ENCODE measurements around the gene SMYD3. TPM values are rescaled to one million over a fixed set of nuclear protein-coding genes. Genes with fewer than 3 reads are reported as not detected.

Gene SMYD3
- total RNA-seq, 1 experiment from 2014 or later, result 25.5 TPM

- Histone ChIP-seq H3K56ac (ENCODE audit: insufficient read length, low read depth, low read length) (no peak overlapping the region), H3K27ac (ENCODE audit: insufficient read length, low read depth, low read length) (no peak overlapping the region), H3K18ac (ENCODE audit: insufficient read length, low read depth, low read length) (no peak overlapping the region), H3K23me2 (ENCODE audit: insufficient read length, low read depth, low read length, poor library complexity, severe bottlenecking) (no peaks in the 10 kb centered on the region), H3K4ac (ENCODE audit: low read depth, low read length) (no peak overlapping the region), H2AFZ (ENCODE audit: low read length) (no peak overlapping the region), H2BK120ac (ENCODE audit: low read depth, low read length, poor library complexity, severe bottlenecking) (no peak overlapping the region), H2AK5ac (ENCODE audit: insufficient read length, low read length) (no peak overlapping the region), H3K4me2 (ENCODE audit: insufficient read depth, insufficient read length, low read length) (no peak overlapping the region), H3K27me3 (ENCODE audit: insufficient read depth, low read length) (no peaks in the 10 kb centered on the region), H3K14ac (ENCODE audit: insufficient read depth, low read length) (no peak overlapping the region), H2BK15ac (ENCODE audit: low read depth, low read length) (no peak overlapping the region), H4K8ac (replicated peaks; ENCODE audit: insufficient read length, low read depth, low read length) (no peak overlapping the region), H3K23ac (ENCODE audit: insufficient read length, low read depth, low read length) (no peak overlapping the region), H2BK20ac (ENCODE audit: low read depth, low read length, poor library complexity, severe bottlenecking) (no peak overlapping the region), H4K91ac (ENCODE audit: insufficient read length, low read depth, low read length) (no peak overlapping the region), H4K20me1 (ENCODE audit: control insufficient read depth, insufficient read depth, insufficient read length) (no peaks in the 10 kb centered on the region), H3K79me2 (ENCODE audit: insufficient read depth, low read length) (no peaks in the 10 kb centered on the region), H3K4me1 (ENCODE audit: insufficient read depth, low read length) (peaks cover 3% of the 10 kb centered on the region; the same call in 1 of the 2 replicates), H4K5ac (ENCODE audit: insufficient read length, low read depth, low read length) (no peak overlapping the region), H3K9ac (ENCODE audit: extremely low read depth, insufficient read length, low read length) (no peak overlapping the region), H3T11ph (ENCODE audit: low read length) (no peak overlapping the region), H3K79me1 (ENCODE audit: insufficient read depth, low read depth, low read length, poor library complexity, severe bottlenecking) (no peaks in the 10 kb centered on the region), H2BK12ac (ENCODE audit: insufficient read length, low read depth, low read length) (no peak overlapping the region), H3K9me3 (ENCODE audit: control insufficient read depth, low read depth, low read length) (no peaks in the 10 kb centered on the region), H2BK5ac (ENCODE audit: insufficient read length, low read length) (no peak overlapping the region)
- Mint-ChIP-seq H3K4me3 (no peak overlapping the region), H3K27me3 (ENCODE audit: low read depth) (no peaks in the 10 kb centered on the region), H3K36me3 (ENCODE audit: insufficient read depth in 1 of 3, low read depth in 3 of 3) (no peaks in the 10 kb centered on the region), H3K9me3 (no peaks in the 10 kb centered on the region), H3K4me1 (peaks cover 7 to 9% of the 10 kb centered on the region in 2 experiments; a peak in 3 of 4 replicates), H3K27ac (no peak overlapping the region)
- WGBS (ENCODE audit: extremely low coverage, insufficient read length, low lambda C conversion rate), result no CpG with 5 or more reads among the region's 5 CpGs
- TF ChIP-seq CTCF (conservative IDR thresholded peaks at IDR 0.05), result no peak
- no peak for DNase-seq
Measured at GRCh38 chr1:245837718-245838117, 669.4 kb downstream of the SMYD3 start.

All from H9 (cell line).